ENCODE measurements around the gene SMPDL3A.

DNA sequence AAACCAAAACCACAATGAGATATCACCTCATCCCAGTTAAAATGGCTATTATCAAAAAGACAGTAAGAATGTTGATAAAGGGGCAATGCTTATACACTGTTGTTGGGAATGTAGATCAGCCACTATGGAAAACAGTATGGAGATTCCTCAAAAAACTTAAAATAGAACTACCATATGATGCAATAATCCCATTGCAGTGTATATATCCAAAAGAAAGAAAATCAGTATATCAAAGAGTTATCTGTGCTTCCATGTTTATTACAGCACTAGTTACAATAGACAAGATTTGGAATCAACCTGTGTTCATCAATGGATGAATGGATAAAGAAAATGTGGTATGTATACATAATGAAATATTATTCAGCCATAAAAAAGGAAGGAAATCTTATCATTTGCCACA is 13.1 kb upstream of the SMPDL3A start:
- TF ChIP-seq CTCF (IDR thresholded peaks at IDR 0.05) (no peak), POLR2A (IDR thresholded peaks at IDR 0.05) (no peak), POLR2AphosphoS5 (IDR thresholded peaks at IDR 0.05) (no peak)

Data from breast epithelium (tissue), 3 donors.